Activated CD4-positive, CD25-positive, alpha-beta regulatory T cell treated with anti-CD3 and anti-CD28 coated beads, Interleukin-2, amount 50 U/mL, for 16 hours (primary cell): ENCODE data around the gene DENND1B.
"Not testable (repeated sequence)": the region's sequence is repeated elsewhere in the genome, so short reads cannot be mapped to it uniquely, and the experiment has no call there.

Source experiments
- DNase-seq: peaks from one replicate; pipeline ENCODE4 v3.0.0-alpha.2; 2020; ENCODE audit warnings: low read depth, low spot score

Gene DENND1B

GRCh38 chr1:197553281-197553680, 222.0 kb downstream of the DENND1B start:
- no peak for DNase-seq

- DNase-seq: no peak
These were observed 228.3 kb downstream of the DENND1B start for GRCh38 chr1:197546989-197547388.

- DNase-seq: no peak
These were observed 230.7 kb downstream of the DENND1B start for GRCh38 chr1:197544553-197544952.

GRCh38 chr1:197544130-197544529, 231.2 kb downstream of the DENND1B start:
- no peak for DNase-seq

- DNase-seq: no peak
These were observed 233.9 kb downstream of the DENND1B start for GRCh38 chr1:197541411-197541810.

- DNase-seq: no peak
These were observed 248.4 kb downstream of the DENND1B start for GRCh38 chr1:197526736-197527371.

GRCh38 chr1:197521118-197521739, 254.1 kb downstream of the DENND1B start:
- DNase-seq: no peak

GRCh38 chr1:197519741-197520334, 255.4 kb downstream of the DENND1B start:
- DNase-seq: no peak

- DNase-seq: no peak
These were observed 259.9 kb downstream of the DENND1B start for GRCh38 chr1:197515421-197515820.

- DNase-seq: no peak
These were observed 264.4 kb downstream of the DENND1B start for GRCh38 chr1:197510691-197511378.

- DNase-seq: no peak
These were observed 278.6 kb downstream of the DENND1B start for GRCh38 chr1:197496722-197497121.

- not testable (repeated sequence) for DNase-seq
These were observed 283.8 kb downstream of the DENND1B start for GRCh38 chr1:197491505-197491904.

- DNase-seq: no peak
These were observed 288.3 kb downstream of the DENND1B start for GRCh38 chr1:197486946-197487345.

- DNase-seq: no peak
These were observed 289.5 kb downstream of the DENND1B start for GRCh38 chr1:197485790-197486189.

GRCh38 chr1:197481101-197481500, 294.2 kb downstream of the DENND1B start:
- no peak for DNase-seq

GRCh38 chr1:197480446-197480845, 294.8 kb downstream of the DENND1B start:
- no peak for DNase-seq

- DNase-seq: no peak
These were observed 303.1 kb downstream of the DENND1B start for GRCh38 chr1:197472141-197472540.

- DNase-seq: no peak
These were observed 303.9 kb downstream of the DENND1B start for GRCh38 chr1:197471248-197471985.

- DNase-seq: no peak
These were observed 304.9 kb downstream of the DENND1B start for GRCh38 chr1:197470330-197470729.

GRCh38 chr1:197469620-197470210, 305.6 kb downstream of the DENND1B start:
- DNase-seq: no peak

- no peak for DNase-seq
These were observed 306.6 kb downstream of the DENND1B start for GRCh38 chr1:197468543-197469175.
